A549 treated with AZD9567 at 1 μM for 4 hours (cell line): ENCODE results near the gene PTTG1IP. TPM values are rescaled to one million over a fixed set of nuclear protein-coding genes. Genes with fewer than 3 reads are reported as not detected.

Experiments used
- total RNA-seq: library from RNA; stranded (reverse); fragments of 200-300 nt; extraction: Qiagen RNA extraction; gene quantifications from 5 replicates; pipeline ENCODE4 v1.2.3, GENCODE V29; 2022; ENCODE audit not compliant: insufficient read depth

Gene PTTG1IP
- total RNA-seq: 82.9 to 95.4 TPM (median 93.7 TPM) in 5 replicates

GRCh38 chr21:44873356-44874239 lies at the start of gene PTTG1IP:
Gene PTTG1IP, minus strand, starts transcription at chr21:44873690. Its CDS starts 74 bp downstream, at chr21:44873616.

GRCh38 chr21:44920694-44921604 lies 47.5 kb upstream of the PTTG1IP start, which contains the start of gene ITGB2:
Gene ITGB2, minus strand, starts transcription at chr21:44920899. Its CDS starts 10,117 bp downstream, at chr21:44910782.

GRCh38 chr21:44817914-44818639 lies 55.4 kb downstream of the PTTG1IP start, which contains the start of gene SUMO3:
Gene SUMO3, minus strand, starts transcription at chr21:44818062. Its CDS starts 94 bp downstream, at chr21:44817968.

GRCh38 chr21:44801468-44802395 lies 71.8 kb downstream of the PTTG1IP start, which contains the start of gene UBE2G2:
Gene UBE2G2, minus strand, starts transcription at chr21:44801820. Its CDS starts 72 bp downstream, at chr21:44801748.

Other genes starting within 250 kb of the PTTG1IP start
- gene KRTAP10-9, start 246.6 kb downstream of the PTTG1IP start, total RNA-seq: not detected in 5 replicates
- gene KRTAP10-10, start 236.3 kb downstream of the PTTG1IP start, total RNA-seq: not detected in 5 replicates
- gene KRTAP10-11, start 227.3 kb downstream of the PTTG1IP start, total RNA-seq: not detected in 5 replicates
- gene KRTAP12-4, start 219.0 kb downstream of the PTTG1IP start, total RNA-seq: not detected in 5 replicates
- not detected in 5 replicates for gene KRTAP12-3, start 215.8 kb downstream of the PTTG1IP start, total RNA-seq
- gene KRTAP12-2, start 206.8 kb downstream of the PTTG1IP start, total RNA-seq: not detected in 5 replicates
- gene KRTAP12-1, start 191.5 kb downstream of the PTTG1IP start, total RNA-seq: not detected in 5 replicates
- gene KRTAP10-12, start 176.5 kb downstream of the PTTG1IP start, total RNA-seq: not detected in 5 replicates
- 0.02 TPM in 1 of 5 replicates, not detected in the others for gene TSPEAR, start 162.1 kb downstream of the PTTG1IP start, total RNA-seq
- 26.1 to 39.4 TPM (median 38.1 TPM) in 5 replicates for gene UBE2G2, start 71.9 kb downstream of the PTTG1IP start, total RNA-seq
- gene SUMO3, start 55.6 kb downstream of the PTTG1IP start, total RNA-seq: 62.4 to 75.2 TPM (median 68.4 TPM) in 5 replicates
- gene ITGB2, start 47.2 kb upstream of the PTTG1IP start, total RNA-seq: 0.62 to 4.1 TPM (median 0.86 TPM) in 5 replicates
- gene SLX9, start 66.3 kb upstream of the PTTG1IP start, total RNA-seq: 27.9 to 58.9 TPM (median 56.3 TPM) in 5 replicates
- 6.8 to 8.0 TPM (median 7.7 TPM) in 5 replicates for gene ADARB1, start 200.9 kb upstream of the PTTG1IP start, total RNA-seq